GM20431 (cell line): ENCODE results near the gene GRIK4.

Source experiments
- in situ Hi-C: fragments of 300-500 bp; cut with MseI, MboI; formaldehyde crosslinking; loops from one replicate; pipeline ENCODE4 v1.15.0; 2020; ENCODE audit warnings: low sequenced_read_pairs; ENCODE audit not compliant: unreplicated experiment

The GRIK4 gene

GRCh38 chr11:120543521-120544215, 32.1 kb downstream of the GRIK4 start:
- in situ Hi-C loops = no loop called here

GRCh38 chr11:120545813-120546212, 34.3 kb downstream of the GRIK4 start:
- in situ Hi-C loops = no loop called here

- in situ Hi-C loops = no loop called here
Observed at GRCh38 chr11:120546312-120547205, 35.0 kb downstream of the GRIK4 start.

- in situ Hi-C loops = no loop called here
Observed at GRCh38 chr11:120547316-120547715, 35.8 kb downstream of the GRIK4 start.

- in situ Hi-C loops = no loop called here
Observed at GRCh38 chr11:120547811-120548681, 36.5 kb downstream of the GRIK4 start.

GRCh38 chr11:120548682-120549209, 37.2 kb downstream of the GRIK4 start:
- in situ Hi-C loops = no loop called here

GRCh38 chr11:120549346-120549745, 37.8 kb downstream of the GRIK4 start:
- in situ Hi-C loops = no loop called here

GRCh38 chr11:120550007-120550406, 38.5 kb downstream of the GRIK4 start:
- in situ Hi-C loops = no loop called here

- in situ Hi-C loops = no loop called here
Observed at GRCh38 chr11:120551191-120551590, 39.6 kb downstream of the GRIK4 start.

GRCh38 chr11:120554766-120555432, 43.4 kb downstream of the GRIK4 start:
- in situ Hi-C loops = no loop called here

- in situ Hi-C loops = no loop called here
Observed at GRCh38 chr11:120555433-120555773, 43.9 kb downstream of the GRIK4 start.

GRCh38 chr11:120556797-120557196, 45.2 kb downstream of the GRIK4 start:
- in situ Hi-C loops = no loop called here

GRCh38 chr11:120558744-120559431, 47.3 kb downstream of the GRIK4 start:
- in situ Hi-C loops = no loop called here

- in situ Hi-C loops = no loop called here
Observed at GRCh38 chr11:120561286-120561685, 49.7 kb downstream of the GRIK4 start.

GRCh38 chr11:120562806-120563425, 51.4 kb downstream of the GRIK4 start:
- in situ Hi-C loops = no loop called here

- in situ Hi-C loops = no loop called here
Observed at GRCh38 chr11:120563703-120564572, 52.4 kb downstream of the GRIK4 start.

GRCh38 chr11:120564573-120565311, 53.2 kb downstream of the GRIK4 start:
- in situ Hi-C loops = no loop called here
